Calu3 (cell line): ENCODE data around the gene SDK2. TPM values are rescaled to one million over a fixed set of nuclear protein-coding genes. Genes with fewer than 3 reads are reported as not detected.
A peak's percentile ranks its signal among the peaks of the same experiment; 100 is the strongest.

Source experiments
- BruUV-seq: library from RNA; stranded (reverse); fragments of 400-500 nt; replicated peaks from 2 replicates; lab custom pipeline; 2021; lab: Mats Ljungman, UMichigan
- CTCF ChIA-PET: fragments of 300-600 bp; sonication (Branson Sonifier 250); formaldehyde crosslinking; loops from one replicate; lab custom pipeline; 2022; ENCODE audit warnings: antibody characterized with exemption; lab: Charles Lee
- DNase-seq: peaks from one replicate; pipeline ENCODE4 v3.0.0; 2022
- H3K27ac Mint-ChIP-seq: one replicate; pipeline ENCODE4 v1.8.0; 2022; ENCODE audit warnings: mixed read lengths; ENCODE audit not compliant: unreplicated experiment
- H3K27me3 Mint-ChIP-seq: one replicate; pipeline ENCODE4 v1.8.0; 2022; ENCODE audit warnings: mixed read lengths; ENCODE audit not compliant: unreplicated experiment
- H3K36me3 Mint-ChIP-seq: one replicate; pipeline ENCODE4 v1.8.0; 2022; ENCODE audit warnings: mild to moderate bottlenecking, moderate library complexity, mixed read lengths; ENCODE audit not compliant: insufficient read depth, unreplicated experiment
- H3K4me1 Mint-ChIP-seq: one replicate; pipeline ENCODE4 v1.8.0; 2022; ENCODE audit warnings: mild to moderate bottlenecking, low read depth, mixed read lengths; ENCODE audit not compliant: unreplicated experiment
- H3K4me3 Mint-ChIP-seq: one replicate; pipeline ENCODE4 v1.8.0; 2022; ENCODE audit warnings: mild to moderate bottlenecking, low read depth, moderate library complexity, mixed read lengths; ENCODE audit not compliant: unreplicated experiment
- H3K9me3 Mint-ChIP-seq: one replicate; pipeline ENCODE4 v1.8.0; 2022; ENCODE audit warnings: low read depth, mixed read lengths; ENCODE audit not compliant: unreplicated experiment
- CTCF ChIP-seq: fragments of 200-600 bp; IDR thresholded peaks from one replicate; pipeline ENCODE4 v1.8.0; 2022; ENCODE audit warnings: antibody characterized with exemption; ENCODE audit not compliant: unreplicated experiment
- intact Hi-C: fragments of 100-400 bp; cut with micrococcal nuclease; formaldehyde crosslinking; loops from one replicate; pipeline ENCODE4 v1.10.0; 2022; ENCODE audit not compliant: unreplicated experiment
- total RNA-seq: library from RNA; stranded (reverse); gene quantifications from 2 replicates; pipeline ENCODE4 v1.2.3, GENCODE V29; 2022

Gene SDK2
- total RNA-seq, 1 experiment from 2014 or later, result not detected

- intact Hi-C loops, result no loop called here
- no peak for DNase-seq
- CTCF ChIA-PET, result interaction anchor here (0.6 kb wide), 1 partner anchor 138 kb away, joined by 3 read pairs; no protein-coding TSS in a partner anchor
- BruUV-seq, result no TSS peak
- no peak for TF ChIP-seq CTCF
- peaks cover 28% of the 10 kb centered on the region for H3K36me3 Mint-ChIP-seq
- H3K9me3 Mint-ChIP-seq, result no peaks in the 10 kb centered on the region
- no peaks in the 10 kb centered on the region for H3K27me3 Mint-ChIP-seq
- no peak overlapping the region for H3K27ac Mint-ChIP-seq
- H3K4me1 Mint-ChIP-seq, result peaks cover 52% of the 10 kb centered on the region
- H3K4me3 Mint-ChIP-seq, result no peak overlapping the region
Measured at GRCh38 chr17:73302189-73302588, 342.1 kb downstream of the SDK2 start.

- intact Hi-C loops, result no loop called here
- Mint-ChIP-seq H3K27ac (no peak overlapping the region), H3K4me1 (peaks cover 44% of the 10 kb centered on the region), H3K36me3 (peaks cover 21% of the 10 kb centered on the region), H3K4me3 (no peak overlapping the region), H3K27me3 (no peaks in the 10 kb centered on the region), H3K9me3 (no peaks in the 10 kb centered on the region)
- TF ChIP-seq CTCF, result no peak
- CTCF ChIA-PET, result interaction anchor here (0.6 to 0.7 kb wide), 3 partner anchors 9 to 889 kb away, joined by 3 to 4 read pairs (median 3); no protein-coding TSS in a partner anchor
- BruUV-seq, result no TSS peak
- DNase-seq, result no peak
Measured at GRCh38 chr17:73301369-73301768, 342.9 kb downstream of the SDK2 start.

- intact Hi-C loops, result no loop called here
- no TSS peak for BruUV-seq
- H3K27ac Mint-ChIP-seq, result peak overlapping the region; percentile 47
Measured at GRCh38 chr17:73300392-73300791, 343.9 kb downstream of the SDK2 start.

GRCh38 chr17:73297934-73298861 is 346.0 kb downstream of the SDK2 start:
- no peak for DNase-seq
- Mint-ChIP-seq H3K27ac (no peak overlapping the region), H3K9me3 (no peaks in the 10 kb centered on the region), H3K4me3 (no peak overlapping the region), H3K36me3 (peaks cover 31% of the 10 kb centered on the region), H3K27me3 (no peaks in the 10 kb centered on the region), H3K4me1 (peaks cover 29% of the 10 kb centered on the region)
- no TSS peak for BruUV-seq
- no peak for TF ChIP-seq CTCF
- intact Hi-C loops, result no loop called here
- CTCF ChIA-PET, result interaction anchor here (0.6 to 1.2 kb wide), 4 partner anchors 10 to 550 kb away, joined by 3 to 5 read pairs (median 4); no protein-coding TSS in a partner anchor

More at GRCh38 chr17:73300392-73300791, 343.9 kb downstream of the SDK2 start:
- Mint-ChIP-seq H3K36me3 (peaks cover 21% of the 10 kb centered on the region), H3K4me3 (no peak overlapping the region), H3K4me1 (peaks cover 40% of the 10 kb centered on the region), H3K9me3 (no peaks in the 10 kb centered on the region), H3K27me3 (no peaks in the 10 kb centered on the region)
- no peak for TF ChIP-seq CTCF
- no peak for DNase-seq
- CTCF ChIA-PET, result interaction anchor here (0.5 to 0.6 kb wide), 2 partner anchors 158 to 1963 kb away, joined by 3 to 9 read pairs; no protein-coding TSS in a partner anchor
